ENCODE results near the gene SMG5. TPM values are rescaled to one million over a fixed set of nuclear protein-coding genes. Genes with fewer than 3 reads are reported as not detected.

The SMG5 gene
- total RNA-seq, 2 experiments from 2014 or later, result 87.9 to 88.9 TPM

DNA sequence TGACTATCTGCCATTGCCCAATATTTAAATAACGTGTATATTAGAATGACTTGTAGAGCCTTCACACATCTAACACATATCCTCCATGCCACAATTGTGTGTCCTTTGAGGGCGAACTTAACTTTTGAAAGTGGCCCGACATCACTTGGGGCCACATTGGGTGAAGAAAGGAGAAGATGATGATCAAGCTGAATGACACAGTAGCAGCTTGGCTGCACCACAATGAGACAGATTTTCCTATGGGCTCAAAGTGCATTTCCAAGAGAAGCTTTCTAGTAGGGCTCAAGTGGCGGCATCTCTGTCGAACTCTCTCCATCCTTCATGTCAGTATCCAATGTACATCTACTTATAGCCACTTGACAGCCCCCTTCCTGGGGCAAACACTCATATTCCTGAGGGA, 44.4 kb downstream of the SMG5 start:
- POLR2A ChIA-PET, result interaction anchor here (0.6 kb wide), 1 partner anchor 44 kb away, joined by 3 read pairs; no protein-coding TSS in a partner anchor
- Histone ChIP-seq H3K9me2 (ENCODE audit: insufficient read depth, low read length) (no peaks in the 10 kb centered on the region), H3K9me3 (ENCODE audit: low read length) (no peaks in the 10 kb centered on the region), H3K4me3 (ENCODE audit: low read depth, low read length, poor library complexity, severe bottlenecking) (no peak overlapping the region), H3K79me2 (ENCODE audit: insufficient read depth, low read depth, low read length) (no peaks in the 10 kb centered on the region), H3K4me1 (ENCODE audit: insufficient read depth, low read length, poor library complexity, severe bottlenecking) (no peaks in the 10 kb centered on the region), H3K36me3 (ENCODE audit: insufficient read depth, low read length) (peaks cover 52% of the 10 kb centered on the region; the same call in 1 of the 2 replicates), H4K20me1 (ENCODE audit: insufficient read depth, low read length) (no peaks in the 10 kb centered on the region), H3K4me2 (ENCODE audit: low read length) (no peak overlapping the region), H3K27ac (ENCODE audit: low read depth, low read length, poor library complexity, severe bottlenecking) (no peak overlapping the region), H2AFZ (ENCODE audit: low read length) (no peak overlapping the region)
- TF ChIP-seq EZH2phosphoT487 (IDR thresholded peaks at IDR 0.05; ENCODE audit: borderline replicate concordance, low read depth, low read length), result no peak
- TF ChIP-seq CTCF (conservative IDR thresholded peaks at IDR 0.05; ENCODE audit: low read length), result no peak
- CTCF ChIA-PET (ENCODE audit: unreplicated experiment), result no interaction called here
- intact Hi-C loops (cut with micrococcal nuclease; ENCODE audit: unreplicated experiment), result no loop called here
- no peak for DNase-seq (ENCODE audit: low spot score)
- no TSS peak for BruUV-seq (replicated peaks)

DNA sequence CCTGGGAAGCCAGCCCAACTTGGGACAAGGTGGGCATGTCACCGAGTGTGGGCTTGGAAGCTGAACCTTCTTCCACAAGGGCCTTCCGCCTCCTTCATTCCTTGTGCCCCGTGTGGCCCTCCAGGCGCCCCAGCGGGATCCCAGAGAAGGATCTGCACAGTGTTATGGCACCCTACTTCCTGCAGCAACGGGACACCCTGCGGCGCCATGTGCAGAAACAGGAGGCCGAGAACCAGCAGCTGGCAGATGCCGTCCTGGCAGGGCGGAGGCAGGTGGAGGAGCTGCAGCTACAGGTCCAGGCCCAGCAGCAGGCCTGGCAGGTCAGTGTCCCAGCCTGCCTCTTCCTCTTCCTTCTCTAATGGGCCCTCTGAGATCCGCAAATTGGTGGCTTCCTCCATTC, 46.5 kb downstream of the SMG5 start:
- TF ChIP-seq CTCF (conservative IDR thresholded peaks at IDR 0.05; ENCODE audit: low read length) (no peak), EZH2phosphoT487 (IDR thresholded peaks at IDR 0.05; ENCODE audit: borderline replicate concordance, low read depth, low read length) (no peak)
- Histone ChIP-seq H3K36me3 (ENCODE audit: insufficient read depth, low read length) (peaks cover 52% of the 10 kb centered on the region; the same call in 1 of the 2 replicates), H3K9me2 (ENCODE audit: insufficient read depth, low read length) (no peaks in the 10 kb centered on the region), H3K4me3 (ENCODE audit: low read depth, low read length, poor library complexity, severe bottlenecking) (no peak overlapping the region), H4K20me1 (ENCODE audit: insufficient read depth, low read length) (no peaks in the 10 kb centered on the region), H3K27ac (ENCODE audit: low read depth, low read length, poor library complexity, severe bottlenecking) (no peak overlapping the region), H2AFZ (ENCODE audit: low read length) (no peak overlapping the region), H3K9me3 (ENCODE audit: low read length) (no peaks in the 10 kb centered on the region), H3K79me2 (ENCODE audit: insufficient read depth, low read depth, low read length) (no peaks in the 10 kb centered on the region), H3K4me2 (ENCODE audit: low read length) (no peak overlapping the region), H3K4me1 (ENCODE audit: insufficient read depth, low read length, poor library complexity, severe bottlenecking) (no peaks in the 10 kb centered on the region)
- ChIA-PET POLR2A (no interaction called here), CTCF (ENCODE audit: unreplicated experiment) (no interaction called here)
- intact Hi-C loops (cut with micrococcal nuclease; ENCODE audit: unreplicated experiment), result no loop called here
- DNase-seq (ENCODE audit: low spot score), result no peak
- no TSS peak for BruUV-seq (replicated peaks)

DNA sequence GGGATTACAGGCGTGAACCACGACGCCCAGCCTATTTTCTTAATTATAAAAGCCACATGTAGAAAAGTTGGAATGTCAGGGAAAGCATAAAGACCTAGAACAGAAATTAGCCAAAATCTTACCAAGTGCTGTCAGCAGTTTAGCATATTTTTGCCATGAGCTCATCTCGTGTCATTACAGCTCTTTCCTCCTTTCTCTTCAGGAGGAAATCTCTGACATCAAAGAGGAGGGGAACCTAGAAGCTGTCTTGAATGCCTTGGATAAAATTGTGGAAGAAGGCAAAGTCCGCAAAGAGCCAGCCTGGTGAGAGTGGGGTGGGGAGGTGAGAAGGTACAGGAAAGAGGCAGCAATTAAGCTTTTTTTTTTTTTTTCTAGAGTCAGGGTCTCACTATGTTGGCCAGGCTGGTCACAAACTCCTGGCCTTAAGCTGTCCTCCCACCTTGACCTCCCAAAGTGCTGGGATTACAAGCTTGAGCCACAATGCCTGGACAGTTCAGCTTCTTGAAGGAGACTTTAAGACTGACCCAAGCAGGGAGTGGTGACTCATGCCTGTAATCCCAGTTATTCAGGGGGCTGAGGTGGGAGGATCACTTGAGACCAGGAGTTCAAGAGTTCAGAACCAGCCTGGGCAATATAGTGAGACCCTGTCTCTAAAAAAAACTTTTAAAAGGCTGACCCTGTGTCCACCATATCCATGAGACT, 49.0 kb downstream of the SMG5 start:
- H3K9me3 ChIP-seq (ENCODE audit: low read length), result no peaks in the 10 kb centered on the region
- H3K79me2 ChIP-seq (ENCODE audit: insufficient read depth, low read depth, low read length), result no peaks in the 10 kb centered on the region
- intact Hi-C loops (cut with micrococcal nuclease; ENCODE audit: unreplicated experiment), result no loop called here
- ChIA-PET POLR2A (interaction anchor here (0.7 to 1.3 kb wide), 3 partner anchors 9 to 301 kb away, joined by 3 to 6 read pairs (median 3); no protein-coding TSS in a partner anchor), CTCF (ENCODE audit: unreplicated experiment) (interaction anchor here (0.6 kb wide), 1 partner anchor 23 kb away, joined by 4 read pairs; no protein-coding TSS in a partner anchor)
- no peaks in the 10 kb centered on the region for H4K20me1 ChIP-seq (ENCODE audit: insufficient read depth, low read length)
- no peak overlapping the region for H3K4me2 ChIP-seq (ENCODE audit: low read length)
- H3K27ac ChIP-seq (ENCODE audit: low read depth, low read length, poor library complexity, severe bottlenecking), result no peak overlapping the region
- H2AFZ ChIP-seq (ENCODE audit: low read length), result no peak overlapping the region
- H3K4me1 ChIP-seq (ENCODE audit: insufficient read depth, low read length, poor library complexity, severe bottlenecking), result no peaks in the 10 kb centered on the region
- peaks cover 39% of the 10 kb centered on the region for H3K36me3 ChIP-seq (ENCODE audit: insufficient read depth, low read length)
- no peak for DNase-seq (ENCODE audit: low spot score)
- H3K4me3 ChIP-seq (ENCODE audit: low read depth, low read length, poor library complexity, severe bottlenecking), result no peak overlapping the region
- TF ChIP-seq EZH2phosphoT487 (IDR thresholded peaks at IDR 0.05; ENCODE audit: borderline replicate concordance, low read depth, low read length), result no peak
- TF ChIP-seq CTCF (conservative IDR thresholded peaks at IDR 0.05; ENCODE audit: low read length), result no peak
- no TSS peak for BruUV-seq (replicated peaks)
- H3K9me2 ChIP-seq (ENCODE audit: insufficient read depth, low read length), result no peaks in the 10 kb centered on the region
